Progenitor cell of endocrine pancreas (in vitro differentiated cells): ENCODE results near the gene KLHDC7A. TPM values are rescaled to one million over a fixed set of nuclear protein-coding genes. Genes with fewer than 3 reads are reported as not detected.

ENCODE experiments used
- DNase-seq: peaks from one replicate; pipeline ENCODE4 v3.0.0; 2021; ENCODE audit warnings: low spot score; ENCODE audit not compliant: unreplicated experiment
- H3K27ac Mint-ChIP-seq: 2 replicates; pipeline ENCODE4 v1.8.0; 2021; ENCODE audit warnings: mild to moderate bottlenecking, moderate library complexity, mixed read lengths
- H3K27me3 Mint-ChIP-seq: 2 replicates; pipeline ENCODE4 v1.8.0; 2021; ENCODE audit warnings: mixed read lengths
- H3K36me3 Mint-ChIP-seq: 2 replicates; pipeline ENCODE4 v1.8.0; 2022; ENCODE audit warnings: mixed read lengths; ENCODE audit not compliant: insufficient read depth
- H3K4me1 Mint-ChIP-seq: 2 replicates; pipeline ENCODE4 v1.8.0; 2021; ENCODE audit warnings: low read depth, mixed read lengths
- H3K4me3 Mint-ChIP-seq: 2 replicates; pipeline ENCODE4 v1.8.0; 2021; ENCODE audit warnings: low read depth, mild to moderate bottlenecking, moderate library complexity, mixed read lengths
- H3K9me3 Mint-ChIP-seq: 2 replicates; pipeline ENCODE4 v1.8.0; 2021; ENCODE audit warnings: low read depth, mixed read lengths
- CTCF ChIP-seq: fragments of 200-600 bp; sonication (generic); IDR thresholded peaks from one replicate; pipeline ENCODE4 v1.5.0; 2021; ENCODE audit warnings: antibody characterized with exemption, mild to moderate bottlenecking; ENCODE audit not compliant: unreplicated experiment
- total RNA-seq: library from RNA; stranded (reverse); gene quantifications from 2 replicates; pipeline ENCODE4 v1.2.1, GENCODE V29; 2021

Gene KLHDC7A
- total RNA-seq, 1 donor from 2014 or later: 0.96 TPM

- Mint-ChIP-seq H3K4me3 (no peak overlapping the region), H3K4me1 (no peaks in the 10 kb centered on the region), H3K9me3 (peaks cover 4% of the 10 kb centered on the region), H3K36me3 (no peaks in the 10 kb centered on the region), H3K27ac (no peak overlapping the region), H3K27me3 (peaks cover 29% of the 10 kb centered on the region)
- no peak for DNase-seq
- no peak for TF ChIP-seq CTCF
These were observed 15.3 kb downstream of the KLHDC7A start for GRCh38 chr1:18496056-18496455.

- no peak overlapping the region for H3K4me3 Mint-ChIP-seq
- TF ChIP-seq CTCF: no peak
- H3K36me3 Mint-ChIP-seq: no peaks in the 10 kb centered on the region
- DNase-seq: no peak
- H3K4me1 Mint-ChIP-seq: no peaks in the 10 kb centered on the region
- H3K9me3 Mint-ChIP-seq: peaks cover 4% of the 10 kb centered on the region
- H3K27me3 Mint-ChIP-seq: peaks cover 29% of the 10 kb centered on the region
- no peak overlapping the region for H3K27ac Mint-ChIP-seq
These were observed 15.9 kb downstream of the KLHDC7A start for GRCh38 chr1:18496497-18497235.

GRCh38 chr1:18501833-18502232 is 21.1 kb downstream of the KLHDC7A start:
- TF ChIP-seq CTCF: no peak
- Mint-ChIP-seq H3K36me3 (no peaks in the 10 kb centered on the region), H3K4me1 (no peaks in the 10 kb centered on the region), H3K27me3 (peaks cover 22% of the 10 kb centered on the region), H3K27ac (no peak overlapping the region), H3K4me3 (no peak overlapping the region), H3K9me3 (no peaks in the 10 kb centered on the region)
- no peak for DNase-seq

GRCh38 chr1:18504609-18505008 is 23.9 kb downstream of the KLHDC7A start:
- Mint-ChIP-seq H3K27me3 (peaks cover 9% of the 10 kb centered on the region), H3K27ac (no peak overlapping the region), H3K4me1 (no peaks in the 10 kb centered on the region), H3K4me3 (no peak overlapping the region), H3K36me3 (no peaks in the 10 kb centered on the region), H3K9me3 (peaks cover 2% of the 10 kb centered on the region)
- no peak for DNase-seq
- no peak for TF ChIP-seq CTCF

GRCh38 chr1:18505666-18506065 is 24.9 kb downstream of the KLHDC7A start:
- Mint-ChIP-seq H3K27ac (no peak overlapping the region), H3K4me1 (no peaks in the 10 kb centered on the region), H3K4me3 (no peak overlapping the region), H3K9me3 (peaks cover 2% of the 10 kb centered on the region), H3K27me3 (no peaks in the 10 kb centered on the region), H3K36me3 (no peaks in the 10 kb centered on the region)
- no peak for TF ChIP-seq CTCF
- DNase-seq: no peak
